AG09319 (cell line): Measurements from ENCODE around the gene KRTAP3-1.
"Not testable (repeated sequence)": the region's sequence is repeated elsewhere in the genome, so short reads cannot be mapped to it uniquely, and the experiment has no call there.

Experiments
- DNase-seq: peaks from one replicate; pipeline ENCODE4 v3.0.0-alpha.2; 2010; ENCODE audit warnings: low read depth; ENCODE audit errors: extremely low read depth
- CTCF ChIP-seq: IDR thresholded peaks from 2 replicates; pipeline ENCODE4 v1.5.1; 2011; ENCODE audit warnings: low read depth, mild to moderate bottlenecking, inconsistent platforms, low read length, moderate library complexity

KRTAP3-1 gene

GRCh38 chr17:41001795-41002194 is 7.1 kb downstream of the KRTAP3-1 start:
- TF ChIP-seq CTCF: no peak
- no peak for DNase-seq

DNA sequence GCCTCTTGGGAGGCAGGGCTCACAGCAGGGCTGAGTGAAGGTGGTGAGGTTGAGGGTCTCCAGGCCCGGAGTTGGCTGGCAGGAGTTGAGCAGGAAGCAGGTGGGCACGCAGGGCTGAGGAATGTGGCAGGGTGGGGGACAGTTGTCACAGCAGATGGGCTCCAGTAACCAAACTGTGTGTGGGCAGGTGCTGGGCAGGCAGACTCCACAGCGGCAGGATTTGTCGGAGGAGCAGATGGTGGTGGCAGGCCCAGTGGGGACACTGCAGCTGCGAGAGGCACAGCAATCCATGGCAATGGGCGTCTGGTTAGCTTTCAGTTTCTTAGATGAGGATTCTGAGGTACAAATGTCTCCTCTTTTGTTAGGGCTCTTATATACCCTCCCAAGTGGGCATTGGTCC is 9.4 kb downstream of the KRTAP3-1 start, which contains the start of gene KRTAP3-2:
Gene KRTAP3-2, minus strand, starts transcription at position 344 of the 400 bp plus-strand sequence. Its CDS starts 53 bp downstream, at position 291.
- not testable (repeated sequence) for DNase-seq

- no peak for DNase-seq
- no peak for TF ChIP-seq CTCF
Observed at GRCh38 chr17:40997361-40997760, 11.6 kb downstream of the KRTAP3-1 start.

- no peak for DNase-seq
- TF ChIP-seq CTCF: no peak
Observed at GRCh38 chr17:40996829-40997228, 12.1 kb downstream of the KRTAP3-1 start.

GRCh38 chr17:40995116-40995515 is 13.8 kb downstream of the KRTAP3-1 start:
- DNase-seq: no peak
- TF ChIP-seq CTCF: no peak

- DNase-seq: no peak
Observed at GRCh38 chr17:40993839-40994238, 15.1 kb downstream of the KRTAP3-1 start, which contains the start of gene KRTAP3-3. TSS of gene KRTAP3-3 (minus strand) at chr17:40994164. CDS start at chr17:40994097, 67 bp downstream.

GRCh38 chr17:40993084-40993483 is 15.8 kb downstream of the KRTAP3-1 start:
- no peak for TF ChIP-seq CTCF
- DNase-seq: no peak

More at GRCh38 chr17:40993839-40994238, 15.1 kb downstream of the KRTAP3-1 start, which contains the start of gene KRTAP3-3:
- TF ChIP-seq CTCF: no peak

DNA sequence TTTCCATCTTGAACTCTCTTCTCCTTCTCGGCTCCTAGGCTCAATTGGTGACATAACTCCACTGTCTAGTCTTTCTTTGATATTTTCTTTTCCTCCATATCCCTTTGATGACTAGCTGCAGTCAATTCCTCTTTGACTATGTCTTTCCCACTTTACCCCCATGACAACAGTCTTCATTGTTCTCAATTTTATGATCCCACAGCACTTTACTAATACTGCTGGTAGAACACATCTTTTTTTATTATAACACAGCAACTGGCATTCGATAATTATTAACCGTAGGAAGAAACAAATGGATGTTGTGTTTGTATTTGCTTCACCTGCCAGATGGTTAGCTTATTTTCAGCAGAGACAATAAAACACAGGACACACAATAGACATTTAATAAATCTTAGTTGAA is 16.3 kb downstream of the KRTAP3-1 start:
- no peak for TF ChIP-seq CTCF
- no peak for DNase-seq
